Ishikawa (cell line): ENCODE results near the gene TBC1D1.

Source experiments
- CEBPB ChIP-seq: IDR thresholded peaks from 2 replicates; pipeline ENCODE4 v1.6.1; 2012
- CREB1 ChIP-seq: IDR thresholded peaks from 2 replicates; pipeline ENCODE4 v1.6.1; 2012; ENCODE audit warnings: low read depth
- EP300 ChIP-seq: IDR thresholded peaks from 2 replicates; pipeline ENCODE4 v1.6.1; 2012; ENCODE audit warnings: borderline replicate concordance
- RAD21 ChIP-seq: IDR thresholded peaks from 2 replicates; pipeline ENCODE4 v1.6.1; 2012; ENCODE audit warnings: low read depth
- TEAD4 ChIP-seq: IDR thresholded peaks from 2 replicates; pipeline ENCODE4 v1.6.1; 2012
- TF ChIP-seq, protein P1 (sequence below): IDR thresholded peaks from 2 replicates; pipeline ENCODE4 v1.6.1; 2012
- TF ChIP-seq, protein P2 (sequence below): IDR thresholded peaks from 2 replicates; pipeline ENCODE4 v1.6.1; 2012; ENCODE audit warnings: low read depth, mild to moderate bottlenecking

DNA sequence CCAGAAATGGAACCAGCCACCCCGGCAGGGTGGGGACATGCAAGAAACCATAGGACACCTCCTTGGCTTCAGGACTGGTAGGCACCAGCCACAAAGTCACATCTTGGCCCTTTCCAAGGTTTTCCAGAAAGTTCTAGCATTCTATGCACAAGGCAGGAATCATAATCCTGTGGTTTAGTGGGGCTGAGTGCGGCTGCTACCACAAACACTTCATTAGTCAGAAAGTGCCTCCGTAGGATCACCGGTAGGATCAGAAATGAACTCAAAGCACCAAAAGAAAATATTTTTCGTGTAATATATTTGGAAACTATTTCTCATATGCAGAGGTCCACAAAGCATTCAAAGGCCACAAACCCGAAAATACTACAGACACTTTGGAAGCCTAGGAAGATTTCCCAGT is 261.0 kb downstream of the TBC1D1 start:
- no peak for TF ChIP-seq RAD21
- TF ChIP-seq, protein P1, sequence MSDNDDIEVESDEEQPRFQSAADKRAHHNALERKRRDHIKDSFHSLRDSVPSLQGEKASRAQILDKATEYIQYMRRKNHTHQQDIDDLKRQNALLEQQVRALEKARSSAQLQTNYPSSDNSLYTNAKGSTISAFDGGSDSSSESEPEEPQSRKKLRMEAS = no peak
- no peak for TF ChIP-seq CEBPB
- TF ChIP-seq TEAD4 = no peak
- TF ChIP-seq, protein P2, sequence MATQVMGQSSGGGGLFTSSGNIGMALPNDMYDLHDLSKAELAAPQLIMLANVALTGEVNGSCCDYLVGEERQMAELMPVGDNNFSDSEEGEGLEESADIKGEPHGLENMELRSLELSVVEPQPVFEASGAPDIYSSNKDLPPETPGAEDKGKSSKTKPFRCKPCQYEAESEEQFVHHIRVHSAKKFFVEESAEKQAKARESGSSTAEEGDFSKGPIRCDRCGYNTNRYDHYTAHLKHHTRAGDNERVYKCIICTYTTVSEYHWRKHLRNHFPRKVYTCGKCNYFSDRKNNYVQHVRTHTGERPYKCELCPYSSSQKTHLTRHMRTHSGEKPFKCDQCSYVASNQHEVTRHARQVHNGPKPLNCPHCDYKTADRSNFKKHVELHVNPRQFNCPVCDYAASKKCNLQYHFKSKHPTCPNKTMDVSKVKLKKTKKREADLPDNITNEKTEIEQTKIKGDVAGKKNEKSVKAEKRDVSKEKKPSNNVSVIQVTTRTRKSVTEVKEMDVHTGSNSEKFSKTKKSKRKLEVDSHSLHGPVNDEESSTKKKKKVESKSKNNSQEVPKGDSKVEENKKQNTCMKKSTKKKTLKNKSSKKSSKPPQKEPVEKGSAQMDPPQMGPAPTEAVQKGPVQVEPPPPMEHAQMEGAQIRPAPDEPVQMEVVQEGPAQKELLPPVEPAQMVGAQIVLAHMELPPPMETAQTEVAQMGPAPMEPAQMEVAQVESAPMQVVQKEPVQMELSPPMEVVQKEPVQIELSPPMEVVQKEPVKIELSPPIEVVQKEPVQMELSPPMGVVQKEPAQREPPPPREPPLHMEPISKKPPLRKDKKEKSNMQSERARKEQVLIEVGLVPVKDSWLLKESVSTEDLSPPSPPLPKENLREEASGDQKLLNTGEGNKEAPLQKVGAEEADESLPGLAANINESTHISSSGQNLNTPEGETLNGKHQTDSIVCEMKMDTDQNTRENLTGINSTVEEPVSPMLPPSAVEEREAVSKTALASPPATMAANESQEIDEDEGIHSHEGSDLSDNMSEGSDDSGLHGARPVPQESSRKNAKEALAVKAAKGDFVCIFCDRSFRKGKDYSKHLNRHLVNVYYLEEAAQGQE = no peak
- no peak for TF ChIP-seq EP300
- TF ChIP-seq CREB1 = no peak
